ENCODE data around the gene TMEM258. TPM values are rescaled to one million over a fixed set of nuclear protein-coding genes. Genes with fewer than 3 reads are reported as not detected.

Gene TMEM258
- total RNA-seq, 2 experiments from 2014 or later: 172 to 176 TPM

- H3K27ac Mint-ChIP-seq: peak overlapping the region; percentile 79
- intact Hi-C loops (cut with DNase I, micrococcal nuclease): no loop called here
- H3K4me3 Mint-ChIP-seq: no peak overlapping the region
- DNase-seq: peak; percentile 40
- H3K9me3 Mint-ChIP-seq (ENCODE audit: low read depth): no peaks in the 10 kb centered on the region
- peaks cover 31% of the 10 kb centered on the region for H3K4me1 Mint-ChIP-seq
- H3K36me3 Mint-ChIP-seq (ENCODE audit: low read depth): peaks cover 14% of the 10 kb centered on the region
- no peak for ATAC-seq
- CTCF ChIA-PET: interaction anchor here (1.0 to 1.3 kb wide), 3 partner anchors 19 to 39 kb away, joined by 3 to 4 read pairs (median 3); no protein-coding TSS in a partner anchor
- H3K27me3 Mint-ChIP-seq: peaks cover 24% of the 10 kb centered on the region
- POLR2A ChIA-PET: no interaction called here
Observed at GRCh38 chr11:61833471-61833870, 41.1 kb upstream of the TMEM258 start.

GRCh38 chr11:61832754-61833153, 40.4 kb upstream of the TMEM258 start:
- no peak for ATAC-seq
- Mint-ChIP-seq H3K4me3 (no peak overlapping the region), H3K27me3 (peaks cover 24% of the 10 kb centered on the region), H3K9me3 (ENCODE audit: low read depth) (no peaks in the 10 kb centered on the region), H3K27ac (no peak overlapping the region), H3K36me3 (ENCODE audit: low read depth) (peaks cover 14% of the 10 kb centered on the region), H3K4me1 (peaks cover 34% of the 10 kb centered on the region)
- intact Hi-C loops (cut with DNase I, micrococcal nuclease): no loop called here
- ChIA-PET CTCF (interaction anchor here (0.5 kb wide), 1 partner anchor 274 kb away, joined by 4 read pairs; no protein-coding TSS in a partner anchor), POLR2A (no interaction called here)
- DNase-seq: no peak

DNA sequence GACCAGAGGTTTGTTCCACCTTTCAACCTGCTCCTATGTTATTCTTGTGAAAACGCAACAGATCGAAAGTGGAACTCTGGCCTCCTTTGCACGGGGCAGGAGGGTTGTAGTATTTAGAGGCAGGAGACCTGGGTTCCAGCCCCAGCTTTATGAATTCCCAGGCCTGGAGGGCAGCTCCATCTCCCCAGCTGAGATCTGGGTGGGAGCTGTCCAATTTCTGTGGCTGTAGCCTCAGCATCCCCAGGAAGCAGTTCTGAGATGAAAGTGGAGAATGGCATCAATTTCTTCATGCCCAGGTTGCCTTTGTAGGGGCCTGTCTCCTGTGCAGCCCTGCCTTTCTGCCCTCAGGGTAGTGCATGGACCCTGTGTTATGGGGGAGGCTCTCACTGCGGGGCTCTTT, 39.8 kb upstream of the TMEM258 start:
- H3K27me3 Mint-ChIP-seq: peaks cover 26% of the 10 kb centered on the region
- H3K27ac Mint-ChIP-seq: no peak overlapping the region
- no peaks in the 10 kb centered on the region for H3K9me3 Mint-ChIP-seq (ENCODE audit: low read depth)
- no peak for ATAC-seq
- H3K4me3 Mint-ChIP-seq: no peak overlapping the region
- H3K36me3 Mint-ChIP-seq (ENCODE audit: low read depth): peaks cover 14% of the 10 kb centered on the region
- CTCF ChIA-PET: interaction anchor here (0.5 kb wide), 1 partner anchor 274 kb away, joined by 4 read pairs; no protein-coding TSS in a partner anchor
- intact Hi-C loops (cut with DNase I, micrococcal nuclease): no loop called here
- POLR2A ChIA-PET: no interaction called here
- no peak for DNase-seq
- H3K4me1 Mint-ChIP-seq: peaks cover 34% of the 10 kb centered on the region

DNA sequence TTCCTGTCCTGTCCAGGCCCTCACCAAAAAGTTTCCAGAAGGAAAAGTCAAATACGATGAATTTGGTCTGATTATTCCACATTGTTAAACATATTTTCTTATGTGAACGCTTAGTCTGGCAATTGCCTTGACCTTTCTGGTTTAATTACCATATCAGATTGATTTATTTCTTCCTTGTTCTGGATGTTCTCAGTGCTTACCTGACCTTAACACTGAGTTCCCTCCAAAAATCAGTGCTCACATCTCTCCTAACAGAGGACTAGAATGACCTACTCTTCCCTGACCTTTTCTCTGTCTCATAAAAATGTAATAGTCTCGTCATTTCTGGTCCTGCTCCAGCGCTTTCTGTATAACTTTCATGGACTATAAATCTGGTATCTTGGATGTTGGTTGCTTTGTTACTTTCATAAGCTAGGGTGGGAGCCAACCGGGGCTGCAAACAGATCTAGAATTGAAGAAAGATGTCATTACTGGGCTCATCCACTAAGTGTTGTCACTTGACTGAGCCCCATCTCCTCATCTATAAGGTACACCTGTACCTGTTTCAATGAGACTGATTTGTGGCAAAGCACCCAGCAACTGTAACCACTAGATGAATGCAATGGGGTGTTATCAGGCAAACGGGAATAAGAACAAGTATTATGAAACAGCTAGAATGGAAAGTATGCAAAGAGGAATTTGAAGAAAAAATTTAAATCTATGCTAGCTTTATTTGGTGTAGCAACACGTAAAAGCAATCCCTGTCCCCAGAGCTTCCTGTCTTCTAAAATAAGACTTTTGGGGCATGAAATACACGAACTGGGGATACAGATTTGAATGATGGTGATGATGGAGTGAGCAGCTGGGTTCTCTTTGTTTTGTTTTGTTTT, 38.1 kb upstream of the TMEM258 start:
- CTCF ChIA-PET: interaction anchor here (0.5 to 1.7 kb wide), 4 partner anchors 9 to 532 kb away, joined by 3 to 4 read pairs (median 3); partner anchors contain the start of gene FEN1
- Mint-ChIP-seq H3K9me3 (ENCODE audit: low read depth) (no peaks in the 10 kb centered on the region), H3K4me3 (peak overlapping the region; percentile 1), H3K27me3 (peaks cover 38% of the 10 kb centered on the region), H3K4me1 (peaks cover 33% of the 10 kb centered on the region), H3K27ac (no peak overlapping the region), H3K36me3 (ENCODE audit: low read depth) (peaks cover 14% of the 10 kb centered on the region)
- ATAC-seq (no peak), DNase-seq (no peak)
- intact Hi-C loops (cut with DNase I, micrococcal nuclease): no loop called here
- POLR2A ChIA-PET: interaction anchor here (0.7 kb wide), 1 partner anchor 9 kb away, joined by 4 read pairs; no protein-coding TSS in a partner anchor

DNA sequence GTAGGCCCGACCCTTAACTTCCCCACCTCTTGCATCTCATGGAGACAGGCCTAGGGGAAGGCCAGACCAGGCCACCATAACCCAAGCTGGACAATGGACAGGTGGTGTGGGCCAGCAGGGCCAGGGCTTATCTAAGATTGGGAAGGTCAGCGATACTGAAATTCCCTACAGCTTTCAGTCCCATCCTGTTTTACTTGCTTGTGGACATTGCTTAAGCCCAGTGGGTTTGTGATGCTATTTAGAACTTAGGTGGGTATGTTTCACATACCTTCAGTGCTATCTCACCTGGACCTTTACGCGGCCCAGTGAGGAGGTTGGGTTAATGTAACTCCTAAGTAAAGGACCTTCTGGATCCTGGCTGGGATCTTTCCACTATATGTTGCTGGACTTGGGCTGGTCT, 37.4 kb upstream of the TMEM258 start:
- H3K27me3 Mint-ChIP-seq: peaks cover 38% of the 10 kb centered on the region
- H3K36me3 Mint-ChIP-seq (ENCODE audit: low read depth): peaks cover 14% of the 10 kb centered on the region
- peaks cover 29% of the 10 kb centered on the region for H3K4me1 Mint-ChIP-seq
- H3K4me3 Mint-ChIP-seq: peak overlapping the region; percentile 84
- H3K27ac Mint-ChIP-seq: no peak overlapping the region
- intact Hi-C loops (cut with DNase I, micrococcal nuclease): no loop called here
- DNase-seq (no peak), ATAC-seq (no peak)
- CTCF ChIA-PET: interaction anchor here (0.5 to 2.0 kb wide), 4 partner anchors 12 to 251 kb away, joined by 3 to 8 read pairs (median 4); partner anchors contain the start of genes FADS1 and FEN1
- POLR2A ChIA-PET: interaction anchor here (1.0 to 1.2 kb wide), 2 partner anchors 15 to 22 kb away, joined by 3 to 4 read pairs; no protein-coding TSS in a partner anchor
- H3K9me3 Mint-ChIP-seq (ENCODE audit: low read depth): no peaks in the 10 kb centered on the region

- ChIA-PET POLR2A (interaction anchor here (1.0 to 1.2 kb wide), 2 partner anchors 14 to 21 kb away, joined by 3 to 4 read pairs; no protein-coding TSS in a partner anchor), CTCF (interaction anchor here (0.6 to 2.0 kb wide), 10 partner anchors 11 to 531 kb away, joined by 3 to 8 read pairs (median 4); partner anchors contain the start of genes FADS1 and FEN1)
- intact Hi-C loops (cut with DNase I, micrococcal nuclease): no loop called here
- ATAC-seq (peak; percentile 48), DNase-seq (peak; percentile 64)
- H3K4me1 Mint-ChIP-seq: peaks cover 19% of the 10 kb centered on the region
- H3K27ac Mint-ChIP-seq: peak overlapping the region; percentile 74
- no peaks in the 10 kb centered on the region for H3K9me3 Mint-ChIP-seq (ENCODE audit: low read depth)
- peaks cover 13% of the 10 kb centered on the region for H3K36me3 Mint-ChIP-seq (ENCODE audit: low read depth)
- peaks cover 40% of the 10 kb centered on the region for H3K27me3 Mint-ChIP-seq
- H3K4me3 Mint-ChIP-seq: peak overlapping the region; percentile 84
Observed at GRCh38 chr11:61828629-61829407, 36.4 kb upstream of the TMEM258 start.

DNA sequence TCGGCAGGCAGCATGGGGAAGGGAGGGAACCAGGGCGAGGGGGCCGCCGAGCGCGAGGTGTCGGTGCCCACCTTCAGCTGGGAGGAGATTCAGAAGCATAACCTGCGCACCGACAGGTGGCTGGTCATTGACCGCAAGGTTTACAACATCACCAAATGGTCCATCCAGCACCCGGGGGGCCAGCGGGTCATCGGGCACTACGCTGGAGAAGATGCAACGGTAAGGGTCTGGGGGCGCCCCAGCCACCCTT, 35.9 kb upstream of the TMEM258 start:
- peaks cover 14% of the 10 kb centered on the region for H3K4me1 Mint-ChIP-seq
- DNase-seq (no peak), ATAC-seq (no peak)
- H3K9me3 Mint-ChIP-seq (ENCODE audit: low read depth): no peaks in the 10 kb centered on the region
- ChIA-PET POLR2A (no interaction called here), CTCF (interaction anchor here (1.0 to 2.0 kb wide), 4 partner anchors 11 to 36 kb away, joined by 4 to 8 read pairs (median 6); partner anchors contain the start of genes FADS1 and FEN1)
- peak overlapping the region; percentile 84 for H3K4me3 Mint-ChIP-seq
- peaks cover 8% of the 10 kb centered on the region for H3K36me3 Mint-ChIP-seq (ENCODE audit: low read depth)
- H3K27ac Mint-ChIP-seq: peak overlapping the region; percentile 74
- intact Hi-C loops (cut with DNase I, micrococcal nuclease): no loop called here
- H3K27me3 Mint-ChIP-seq: peaks cover 40% of the 10 kb centered on the region

DNA sequence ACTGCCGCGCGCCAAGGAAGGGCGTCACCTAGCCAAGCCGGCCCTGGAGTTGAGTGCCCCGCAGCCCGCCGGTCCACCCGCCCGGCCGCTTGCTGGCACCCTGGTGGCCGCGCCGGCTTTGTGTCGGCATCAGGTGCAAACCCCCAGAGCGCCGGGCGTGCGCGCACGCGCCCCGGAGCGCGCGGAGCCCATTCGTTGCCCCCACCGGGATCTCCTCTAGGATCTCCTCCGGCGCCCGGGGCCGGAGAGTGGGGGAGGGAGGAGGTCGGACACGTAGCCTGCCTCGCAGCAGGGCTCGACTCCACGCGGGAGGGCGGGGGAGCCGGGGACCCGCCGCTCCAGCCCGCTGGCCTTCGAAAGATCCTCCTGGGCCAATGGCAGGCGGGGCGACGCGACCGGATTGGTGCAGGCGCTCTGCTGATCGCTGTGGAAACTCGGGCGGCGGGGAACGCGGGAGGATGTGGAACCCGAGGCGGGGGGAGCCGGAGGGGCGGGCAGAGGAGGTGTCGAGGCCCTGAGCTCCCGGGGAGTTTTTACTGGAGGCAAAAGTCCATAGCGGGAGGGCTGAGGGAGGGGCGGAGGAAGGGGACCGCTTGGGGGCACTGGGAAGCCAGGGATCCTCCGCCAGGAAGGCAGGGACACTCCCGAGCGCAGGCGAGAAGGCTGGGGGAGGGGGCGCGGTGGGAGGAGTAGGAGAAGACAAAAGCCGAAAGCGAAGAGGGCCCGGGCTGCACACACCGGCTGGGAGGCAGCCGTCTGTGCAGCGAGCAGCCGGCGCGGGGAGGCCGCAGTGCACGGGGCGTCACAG, 35.4 kb upstream of the TMEM258 start, which contains the start of gene FADS2:
TSS of gene FADS2 (plus strand) at position 730 of the 808 bp plus-strand sequence. CDS start 91 bp downstream, outside the sequence.
- intact Hi-C loops (cut with DNase I, micrococcal nuclease): loop anchor here in 1 of 2 experiments (1.0 kb wide), 2 partner anchors 10 to 35 kb away; partner anchors contain the start of genes FADS1, FEN1 and TMEM258
- ATAC-seq: peak; percentile 86
- peak within 1 kb of the TSS; percentile 84 for H3K4me3 Mint-ChIP-seq
- no peaks in the 10 kb centered on the region for H3K9me3 Mint-ChIP-seq (ENCODE audit: low read depth)
- ChIA-PET POLR2A (no interaction called here), CTCF (interaction anchor here (0.6 to 2.0 kb wide), 4 partner anchors 10 to 512 kb away, joined by 3 to 8 read pairs (median 6); partner anchors contain the start of gene FADS1)
- peak; percentile 90 for DNase-seq
- H3K27me3 Mint-ChIP-seq: peaks cover 40% of the 10 kb centered on the region
- peaks cover 8% of the 10 kb centered on the region for H3K36me3 Mint-ChIP-seq (ENCODE audit: low read depth)
- peak within 1 kb of the TSS; percentile 74 for H3K27ac Mint-ChIP-seq
- peaks cover 12% of the 10 kb centered on the region for H3K4me1 Mint-ChIP-seq

GRCh38 chr11:61826930-61827570, 34.7 kb upstream of the TMEM258 start:
- peaks cover 37% of the 10 kb centered on the region for H3K27me3 Mint-ChIP-seq
- peak; percentile 26 for DNase-seq
- intact Hi-C loops (cut with DNase I, micrococcal nuclease): loop anchor here in 1 of 2 experiments (1.0 kb wide), 2 partner anchors 10 to 35 kb away; partner anchors contain the start of genes FADS1, FEN1 and TMEM258
- no peak for ATAC-seq
- H3K27ac Mint-ChIP-seq: peak overlapping the region; percentile 63
- peak overlapping the region; percentile 84 for H3K4me3 Mint-ChIP-seq
- CTCF ChIA-PET: interaction anchor here (1.3 kb wide), 1 partner anchor 11 kb away, joined by 3 read pairs; no protein-coding TSS in a partner anchor
- no peaks in the 10 kb centered on the region for H3K9me3 Mint-ChIP-seq (ENCODE audit: low read depth)
- POLR2A ChIA-PET: no interaction called here
- peaks cover 12% of the 10 kb centered on the region for H3K4me1 Mint-ChIP-seq
- peaks cover 8% of the 10 kb centered on the region for H3K36me3 Mint-ChIP-seq (ENCODE audit: low read depth)

DNA sequence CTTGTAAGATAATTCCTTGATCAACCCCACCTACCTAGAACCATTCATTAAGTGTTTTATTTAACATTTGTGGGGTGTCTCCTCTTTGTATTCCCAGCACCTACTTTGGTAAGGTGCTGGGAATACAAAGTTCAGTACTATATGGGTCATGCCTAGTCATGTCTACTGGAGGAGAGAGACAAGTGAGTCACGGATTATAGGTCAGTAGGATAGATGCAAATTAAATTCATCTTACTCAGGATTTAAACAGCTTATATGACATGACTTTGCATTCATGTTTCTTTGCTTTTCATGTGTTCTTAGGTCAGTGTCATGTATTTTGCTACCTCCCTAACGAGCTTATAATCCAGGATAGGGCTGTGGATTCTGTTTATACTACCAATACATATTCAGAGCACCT, 27.8 kb upstream of the TMEM258 start:
- no peak overlapping the region for H3K4me3 Mint-ChIP-seq
- CTCF ChIA-PET: interaction anchor here (1.2 to 1.5 kb wide), 2 partner anchors 23 to 31 kb away, joined by 3 to 6 read pairs; no protein-coding TSS in a partner anchor
- H3K9me3 Mint-ChIP-seq (ENCODE audit: low read depth): no peaks in the 10 kb centered on the region
- peaks cover 4% of the 10 kb centered on the region for H3K36me3 Mint-ChIP-seq (ENCODE audit: low read depth)
- peaks cover 3% of the 10 kb centered on the region for H3K4me1 Mint-ChIP-seq
- intact Hi-C loops (cut with DNase I, micrococcal nuclease): no loop called here
- no peak for ATAC-seq
- peaks cover 18% of the 10 kb centered on the region for H3K27me3 Mint-ChIP-seq
- DNase-seq: no peak
- POLR2A ChIA-PET: no interaction called here
- H3K27ac Mint-ChIP-seq: no peak overlapping the region

All from activated CD4-positive, alpha-beta T cell treated with anti-CD3 and anti-CD28 coated beads for 36 hours (primary cell).